HepG2 (cell line): Measurements from ENCODE around the gene CST4. TPM values are rescaled to one million over a fixed set of nuclear protein-coding genes. Genes with fewer than 3 reads are reported as not detected.

Source experiments
- ATAC-seq: fragments of 200-7000 bp; cut with Tn5 transposase; 3 replicates; pipeline ENCODE4 v1.9.1; 2020; ENCODE audit warnings: mild to moderate bottlenecking, moderate library complexity
- BruUV-seq: library from RNA; stranded (reverse); fragments of 400-500 nt; replicated peaks from 2 replicates; lab custom pipeline; 2021; lab: Mats Ljungman, UMichigan
- CTCF ChIA-PET: fragments of 300-600 bp; formaldehyde crosslinking; extraction: SDS; loops from one replicate; lab custom pipeline; 2021; ENCODE audit warnings: low total read pairs, inconsistent platforms, low intra/inter-chr PET ratio; lab: Yijun Ruan, JAX
- POLR2A ChIA-PET: fragments of 350-600 bp; sonication (Branson Sonifier 250); formaldehyde crosslinking; loops from one replicate; lab custom pipeline; 2020; ENCODE audit warnings: antibody characterized with exemption, inconsistent platforms; lab: Yijun Ruan, JAX
- DNase-seq: peaks from one replicate; pipeline ENCODE4 v3.0.0-alpha.2; 2015; ENCODE audit warnings: low spot score
- FAIRE-seq: peaks from 3 replicates; lab custom pipeline; 2011; peaks lifted over from hg19 to GRCh38; lab: Jason Lieb, UNC
- H2AFZ ChIP-seq: one replicate; pipeline ENCODE4 v1.6.1; 2011; ENCODE audit warnings: low read length, inconsistent platforms
- H3K27ac ChIP-seq: fragments of 300-600 bp; 3 replicates; pipeline ENCODE4 v1.8.0; 2011; ENCODE audit warnings: mixed run types, mild to moderate bottlenecking, mixed read lengths, low read length, inconsistent platforms; ENCODE audit not compliant: insufficient read depth; ENCODE audit errors: extremely low read length
- H3K27me3 ChIP-seq, 2 experiments: fragments of 200-600 bp in 1 of 2; 2 replicates in 1 of 2; 3 replicates in 1 of 2; pipeline versions ENCODE4 v1.6.0 to v1.8.0; 2011; ENCODE audit warnings: low read length in 2 of 2, mild to moderate bottlenecking in 2 of 2, moderate library complexity in 2 of 2, inconsistent platforms in 1 of 2; ENCODE audit not compliant: insufficient read depth in 2 of 2, control insufficient read depth in 1 of 2
- H3K36me3 ChIP-seq, 2 experiments: fragments of 200-600 bp in 1 of 2; replicated peaks in 1 of 2; 2 replicates in 1 of 2; 3 replicates in 1 of 2; pipeline versions ENCODE4 v1.5.1 to v1.8.0; 2011; ENCODE audit warnings: low read length in 2 of 2, inconsistent platforms in 1 of 2; ENCODE audit not compliant: insufficient read depth in 2 of 2, control insufficient read depth in 1 of 2
- H3K4me1 ChIP-seq: 2 replicates; pipeline ENCODE4 v1.5.1; 2012; ENCODE audit warnings: low read length, inconsistent platforms; ENCODE audit not compliant: insufficient read depth
- H3K4me2 ChIP-seq: 2 replicates; pipeline ENCODE4 v1.6.0; 2011; ENCODE audit warnings: low read depth, low read length, inconsistent platforms
- H3K4me3 ChIP-seq, 3 experiments: fragments of 200-600 bp in 1 of 3; sonication (generic), shearing (Covaris generic) in 1 of 3; replicated peaks in 1 of 3; 2 replicates each; pipeline ENCODE4 v1.5.1; 2011 to 2016; ENCODE audit warnings: low read length in 3 of 3, inconsistent platforms in 2 of 3, low read depth in 2 of 3, mild to moderate bottlenecking in 2 of 3, control low read depth in 1 of 3, mixed read lengths in 1 of 3; ENCODE audit not compliant: insufficient read depth in 1 of 3
- H3K79me2 ChIP-seq: one replicate; pipeline ENCODE4 v1.6.1; 2011; ENCODE audit warnings: low read length, inconsistent platforms; ENCODE audit not compliant: insufficient read depth
- H3K9ac ChIP-seq: 2 replicates; pipeline ENCODE4 v1.6.0; 2011; ENCODE audit warnings: mild to moderate bottlenecking, low read depth, low read length, inconsistent platforms; ENCODE audit not compliant: insufficient read depth
- H3K9me3 ChIP-seq: 2 replicates; pipeline ENCODE4 v1.5.1; 2012; ENCODE audit warnings: mild to moderate bottlenecking, low read length
- H4K20me1 ChIP-seq: 2 replicates; pipeline ENCODE4 v1.6.0; 2011; ENCODE audit warnings: inconsistent platforms, mild to moderate bottlenecking, low read length, moderate library complexity; ENCODE audit not compliant: insufficient read depth
- CBX5 ChIP-seq: sonication (generic); formaldehyde crosslinking; IDR thresholded peaks from 2 replicates; pipeline ENCODE4 v1.4.0; 2020; ENCODE audit warnings: missing genetic modification reagents, borderline replicate concordance
- CSRNP2 ChIP-seq: sonication (generic); formaldehyde crosslinking; conservative IDR thresholded peaks from 2 replicates; pipeline ENCODE4 v1.8.0; 2022; ENCODE audit warnings: low read depth, missing genetic modification reagents
- GRHL1 ChIP-seq: sonication (generic); formaldehyde crosslinking; conservative IDR thresholded peaks from 2 replicates; pipeline ENCODE4 v1.8.0; 2022; ENCODE audit warnings: missing genetic modification reagents
- HBP1 ChIP-seq: IDR thresholded peaks from 2 replicates; pipeline ENCODE4 v1.6.1; 2016; ENCODE audit warnings: low read depth, control low read depth
- HNF4A ChIP-seq: sonication (generic); formaldehyde crosslinking; IDR thresholded peaks from 2 replicates; pipeline ENCODE4 v1.4.0; 2020; ENCODE audit warnings: missing genetic modification reagents
- NKX3-1 ChIP-seq: sonication (generic); formaldehyde crosslinking; IDR thresholded peaks from 2 replicates; pipeline ENCODE4 v1.5.0; 2020; ENCODE audit warnings: missing genetic modification reagents
- RBFOX2 ChIP-seq: fragments of 200-400 bp; formaldehyde crosslinking; IDR thresholded peaks from 2 replicates; pipeline ENCODE4 v1.6.1; 2017; ENCODE audit warnings: low read depth, mild to moderate bottlenecking, low read length
- STAG1 ChIP-seq: sonication (generic); formaldehyde crosslinking; IDR thresholded peaks from 2 replicates; pipeline ENCODE4 v1.4.0; 2020; ENCODE audit warnings: missing genetic modification reagents
- TFAP4 ChIP-seq: sonication (generic); IDR thresholded peaks from 2 replicates; pipeline ENCODE4 v1.6.1; 2016; ENCODE audit warnings: low read depth, borderline replicate concordance
- THRA ChIP-seq: sonication (generic); formaldehyde crosslinking; IDR thresholded peaks from 2 replicates; pipeline ENCODE4 v1.4.0; 2020; ENCODE audit warnings: missing genetic modification reagents, borderline replicate concordance
- U2AF1 ChIP-seq: fragments of 200-400 bp; formaldehyde crosslinking; optimal IDR thresholded peaks from 2 replicates; pipeline ENCODE3; 2017; ENCODE audit warnings: mild to moderate bottlenecking, low read depth, low read length
- ZNF382 ChIP-seq: sonication (generic); formaldehyde crosslinking; IDR thresholded peaks from 2 replicates; pipeline ENCODE4 v1.5.0; 2020; ENCODE audit warnings: missing genetic modification reagents, mild to moderate bottlenecking, borderline replicate concordance
- ZNF660 ChIP-seq: sonication (generic); formaldehyde crosslinking; IDR thresholded peaks from 2 replicates; pipeline ENCODE4 v1.5.1; 2020; ENCODE audit warnings: mild to moderate bottlenecking, low read depth, missing genetic modification reagents, borderline replicate concordance
- ZNF709 ChIP-seq: sonication (generic); formaldehyde crosslinking; IDR thresholded peaks from 2 replicates; pipeline ENCODE4 v1.5.0; 2020; ENCODE audit warnings: mild to moderate bottlenecking, missing genetic modification reagents
- ZSCAN29 ChIP-seq: sonication (generic); formaldehyde crosslinking; conservative IDR thresholded peaks from 2 replicates; pipeline ENCODE4 v1.4.0; 2020; ENCODE audit warnings: mild to moderate bottlenecking, missing genetic modification reagents
- WGBS: methylation state at CpG from one replicate; pipeline ENCODE4 v1.1.6; 2017; ENCODE audit warnings: low lambda C conversion rate; 5-methylcytosine and 5-hydroxymethylcytosine counted together
- in situ Hi-C: cut with HindIII; loops from 2 replicates; pipeline ENCODE4 v1.10.0; 2017; ENCODE audit warnings: low pct_unique_long_range_greater_than_20kb; ENCODE audit not compliant: extremely low pct_ligation_motif_present
- intact Hi-C: fragments of 100-400 bp; cut with micrococcal nuclease; formaldehyde crosslinking; loops from one replicate; pipeline ENCODE4 v1.10.0; 2022; ENCODE audit not compliant: unreplicated experiment
- polyA plus RNA-seq, 8 experiments: library from polyadenylated mRNA; depleted of rRNA in 3 of 8; stranded (reverse) in 7 of 8; unstranded in 1 of 8; fragments of >200 nt; fragmentation: Illumina TruSeq in 4 of 8; extraction: Trizol in 4 of 8; gene quantifications; 2 replicates each; pipeline versions ENCODE4 v1.2.1 to v1.2.3, GENCODE V29; 2011 to 2016; ENCODE audit warnings: low read depth in 4 of 8, missing spikeins in 1 of 8, mixed read lengths in 1 of 8; ENCODE audit not compliant: insufficient read depth in 1 of 8
- total RNA-seq, 5 experiments: library from RNA; depleted of rRNA; stranded (reverse); fragments of >200 nt; fragmentation: Illumina TruSeq; extraction: Trizol; gene quantifications; 2 replicates each; pipeline ENCODE4 v1.2.3, GENCODE V29; 2016; ENCODE audit warnings: low read depth in 1 of 5

Gene CST4
- total and polyA plus RNA-seq, 2 of the 13 experiments (the other 11 are each of a cell fraction or from before 2014, with no cell fraction given): not detected

- CTCF ChIA-PET: interaction anchor here (1.3 to 2.1 kb wide), 2 partner anchors 28 to 33 kb away, joined by 4 to 9 read pairs; no protein-coding TSS in a partner anchor
- H3K9me3 ChIP-seq: no peaks in the 10 kb centered on the region
- H3K36me3 ChIP-seq: peaks cover 2 to 3% of the 10 kb centered on the region in 2 experiments
- in situ Hi-C loops (no loop called here), intact Hi-C loops (no loop called here)
- H2AFZ ChIP-seq: no peak overlapping the region
- peak overlapping the region; percentile 50 for H3K9ac ChIP-seq
- peaks cover 14% of the 10 kb centered on the region; the same call in 1 of the 2 replicates for H4K20me1 ChIP-seq
- DNase-seq (no peak), FAIRE-seq (no peak), ATAC-seq (peak; percentile 5)
- H3K4me3 ChIP-seq: peak overlapping the region; percentile 24 to 66 (median 27); a peak in 5 of 6 replicates
- H3K79me2 ChIP-seq: peaks cover 24% of the 10 kb centered on the region
- peak overlapping the region; percentile 87 for H3K4me2 ChIP-seq
- H3K27ac ChIP-seq: peak overlapping the region; percentile 48
- POLR2A ChIA-PET: interaction anchor here (0.5 to 18.0 kb wide), 15 partner anchors 10 to 1128 kb away, joined by 3 to 543 read pairs (median 5); partner anchors contain the start of gene NAPB
- H3K4me1 ChIP-seq: peaks cover 68% of the 10 kb centered on the region
- no peaks in the 10 kb centered on the region; a peak in 1 of 5 replicates for H3K27me3 ChIP-seq
- no TSS peak for BruUV-seq
- 17% methylated on average over 8 of the region's 8 CpGs for WGBS
- TF ChIP-seq NKX3-1 (CRISPR knock-in tag): no peak
- TF ChIP-seq CBX5 (CRISPR knock-in tag): no peak
- peak; percentile 81 for TF ChIP-seq HNF4A (CRISPR knock-in tag)
- TF ChIP-seq STAG1 (CRISPR knock-in tag): no peak; the same call in 1 of the 2 replicates
- peak; percentile 94 for TF ChIP-seq TFAP4
- TF ChIP-seq CSRNP2 (CRISPR knock-in tag): no peak
- no peak for TF ChIP-seq ZNF660
- TF ChIP-seq GRHL1 (CRISPR knock-in tag): no peak
- 0 out of 2 replicates have a peak, but pooled peaks have one; percentile 47 for TF ChIP-seq ZNF709 (CRISPR knock-in tag)
- peak; percentile 46; the same call in 1 of the 2 replicates for TF ChIP-seq THRA (CRISPR knock-in tag)
- no peak for TF ChIP-seq ZSCAN29
- TF ChIP-seq U2AF1: peak; percentile 52
- TF ChIP-seq HBP1: peak; percentile 36; the same call in 1 of the 2 replicates
- no peak; the same call in 1 of the 2 replicates for TF ChIP-seq RBFOX2
- TF ChIP-seq ZNF382 (CRISPR knock-in tag): no peak
Measured at GRCh38 chr20:23640018-23640601, 48.7 kb downstream of the CST4 start.
